K562 (cell line): Measurements from ENCODE around the gene HSPB8. TPM values are rescaled to one million over a fixed set of nuclear protein-coding genes. Genes with fewer than 3 reads are reported as not detected.

Experiments
- ATAC-seq: fragments of 200-7000 bp; cut with Tn5 transposase; 3 replicates; pipeline ENCODE4 v1.9.1; 2020; ENCODE audit warnings: moderate library complexity
- BruUV-seq: library from RNA; stranded (reverse); fragments of 400-500 nt; replicated peaks from 2 replicates; lab custom pipeline; 2021; lab: Mats Ljungman, UMichigan
- CTCF ChIA-PET: fragments of 300-600 bp; formaldehyde crosslinking; extraction: SDS; loops from one replicate; lab custom pipeline; 2021; ENCODE audit warnings: low intra/inter-chr PET ratio; lab: Yijun Ruan, JAX
- POLR2A ChIA-PET: fragments of 300-600, 350-650 bp; sonication (Branson Sonifier 250); formaldehyde crosslinking; extraction: SDS; loops from one replicate; lab custom pipeline; 2021; ENCODE audit warnings: antibody characterized with exemption, inconsistent platforms; lab: Yijun Ruan, JAX
- DNase-seq, 4 experiments: peaks; one replicate each; pipeline versions ENCODE4 v3.0.0 to v3.0.0-alpha.2; 2011 to 2018; ENCODE audit warnings: low spot score in 3 of 4, mixed read lengths in 3 of 4; ENCODE audit errors: extremely low read depth in 1 of 4
- FAIRE-seq: peaks from 2 replicates; lab custom pipeline; 2011; peaks lifted over from hg19 to GRCh38; lab: Jason Lieb, UNC
- H2AFZ ChIP-seq: 2 replicates; pipeline ENCODE4 v1.6.0; 2011; ENCODE audit warnings: low read depth, low read length, control low read depth, inconsistent platforms
- H3K27ac ChIP-seq: fragments of 200-600 bp; 3 replicates; pipeline ENCODE4 v1.8.0; 2011; ENCODE audit warnings: low read depth, mild to moderate bottlenecking, control low read depth, inconsistent platforms, low read length, moderate library complexity, mixed read lengths; ENCODE audit errors: extremely low read depth
- H3K27me3 ChIP-seq, 2 experiments: fragments of 300-600 bp in 1 of 2; 2 replicates in 1 of 2; 3 replicates in 1 of 2; pipeline versions ENCODE4 v1.6.0 to v1.8.0; 2011; ENCODE audit warnings: inconsistent platforms in 2 of 2, low read length in 2 of 2, mild to moderate bottlenecking in 1 of 2, mixed read lengths in 1 of 2, moderate library complexity in 1 of 2; ENCODE audit not compliant: control insufficient read depth in 2 of 2, insufficient read depth in 2 of 2
- H3K36me3 ChIP-seq: fragments of 300-600 bp; 3 replicates; pipeline ENCODE4 v1.8.0; 2011; ENCODE audit warnings: mild to moderate bottlenecking, low read length, inconsistent platforms; ENCODE audit not compliant: control insufficient read depth, insufficient read depth
- H3K4me1 ChIP-seq, 2 experiments: fragments of 200-600 bp in 1 of 2; replicated peaks in 1 of 2; 2 replicates in 1 of 2; 3 replicates in 1 of 2; pipeline versions ENCODE4 v1.5.1 to v1.8.0; 2011; ENCODE audit warnings: inconsistent platforms in 2 of 2, low read length in 2 of 2, mild to moderate bottlenecking in 1 of 2, mixed read lengths in 1 of 2, moderate library complexity in 1 of 2; ENCODE audit not compliant: control insufficient read depth in 2 of 2, insufficient read depth in 2 of 2
- H3K4me2 ChIP-seq: 2 replicates; pipeline ENCODE4 v1.6.1; 2011; ENCODE audit warnings: low read length, control low read depth, inconsistent platforms, mixed read lengths; ENCODE audit not compliant: insufficient read depth
- H3K4me3 ChIP-seq: fragments of 200-600 bp; sonication (generic), shearing (Covaris generic); 2 replicates; pipeline ENCODE4 v1.5.1; 2016; ENCODE audit warnings: control low read depth, inconsistent platforms
- H3K79me2 ChIP-seq: fragments of 200-600 bp; 3 replicates; pipeline ENCODE4 v1.8.0; 2011; ENCODE audit warnings: low read length, inconsistent platforms; ENCODE audit not compliant: control insufficient read depth, insufficient read depth
- H3K9ac ChIP-seq, 2 experiments: 2 replicates each; pipeline versions ENCODE4 v1.6.0 to v1.6.1; 2011; ENCODE audit warnings: low read depth in 2 of 2, low read length in 2 of 2, control low read depth in 1 of 2, inconsistent platforms in 1 of 2, mild to moderate bottlenecking in 1 of 2, mixed read lengths in 1 of 2; ENCODE audit not compliant: insufficient read depth in 1 of 2
- H3K9me1 ChIP-seq: one replicate; pipeline ENCODE4 v1.6.0; 2011; ENCODE audit warnings: inconsistent platforms, mild to moderate bottlenecking, low read length, moderate library complexity; ENCODE audit not compliant: control insufficient read depth, insufficient read depth
- H3K9me3 ChIP-seq: replicated peaks from 2 replicates; pipeline ENCODE4 v1.5.1; 2011; ENCODE audit warnings: low read depth, low read length, inconsistent platforms; ENCODE audit not compliant: control insufficient read depth, insufficient read depth
- H4K20me1 ChIP-seq: replicated peaks from 2 replicates; pipeline ENCODE4 v1.6.1; 2011; ENCODE audit warnings: low read length, inconsistent platforms, mixed read lengths; ENCODE audit not compliant: control insufficient read depth, insufficient read depth
- ATF1 ChIP-seq, 2 experiments: fragments of 450-650 bp in 1 of 2; IDR thresholded peaks; 2 replicates each; pipeline ENCODE4 v1.6.1; 2016; ENCODE audit warnings: missing compliant biosample characterization in 1 of 2, missing genetic modification characterization in 1 of 2
- GABPB2 ChIP-seq: fragments of 250-450 bp; sonication (Bioruptor Pico); conservative IDR thresholded peaks from 2 replicates; pipeline ENCODE4 v1.5.1; 2021; ENCODE audit warnings: mild to moderate bottlenecking
- HDAC8 ChIP-seq: fragments of 450-650 bp; IDR thresholded peaks from 2 replicates; pipeline ENCODE4 v1.6.1; 2016; ENCODE audit warnings: mild to moderate bottlenecking, missing genetic modification characterization, moderate library complexity, missing compliant biosample characterization
- L3MBTL2 ChIP-seq: fragments of 450-650 bp; IDR thresholded peaks from 2 replicates; pipeline ENCODE4 v1.6.1; 2016; ENCODE audit warnings: mild to moderate bottlenecking, moderate library complexity
- MAFF ChIP-seq: IDR thresholded peaks from 2 replicates; pipeline ENCODE4 v1.6.1; 2012; ENCODE audit warnings: low read length, improper control_type of control experiment
- MECOM ChIP-seq: fragments of 250-450 bp; sonication (Bioruptor Pico); IDR thresholded peaks from 2 replicates; pipeline ENCODE4 v1.8.0; 2022; ENCODE audit warnings: inconsistent platforms
- PCBP2 ChIP-seq: fragments of 200-400 bp; formaldehyde crosslinking; IDR thresholded peaks from 2 replicates; pipeline ENCODE4 v1.6.1; 2018; ENCODE audit warnings: low read length, low read depth, mild to moderate bottlenecking, moderate library complexity; ENCODE audit not compliant: poor library complexity, severe bottlenecking
- ZNF347 ChIP-seq: fragments of 450-650 bp; formaldehyde crosslinking; IDR thresholded peaks from 2 replicates; pipeline ENCODE4 v1.4.0; 2020; ENCODE audit warnings: low read depth, mild to moderate bottlenecking, moderate library complexity
- WGBS: fragments of 100-300 bp; shearing (Covaris generic); methylation state at CpG from one replicate; pipeline ENCODE4 v1.1.6; 2016; ENCODE audit warnings: low coverage, mixed read lengths; ENCODE audit not compliant: insufficient coverage; ENCODE audit errors: missing lambda C conversion rate; 5-methylcytosine and 5-hydroxymethylcytosine counted together
- in situ Hi-C: fragments of 300-500 bp; cut with MboI; formaldehyde crosslinking; loops from 4 replicates; pipeline ENCODE4 v1.15.0; 2018; ENCODE audit warnings: inconsistent platforms, mixed read lengths
- intact Hi-C: fragments of 100-400 bp; cut with micrococcal nuclease; formaldehyde crosslinking; loops from 2 replicates; pipeline ENCODE4 v1.14.2; 2022
- polyA plus RNA-seq, 8 experiments: library from polyadenylated mRNA; depleted of rRNA in 4 of 8; stranded (reverse) in 5 of 8; unstranded in 3 of 8; fragments of >200 nt; fragmentation: Nextera tagmentation in 2 of 8; fragmentation: Illumina TruSeq in 1 of 8; extraction: Ambion mirVana in 2 of 8; extraction: Trizol in 1 of 8; gene quantifications; 2 replicates each; pipeline versions ENCODE4 v1.2.1 to v1.2.3, GENCODE V29; 2011 to 2014; ENCODE audit warnings: inconsistent platforms in 1 of 8, missing spikeins in 1 of 8
- total RNA-seq, 7 experiments: library from RNA; depleted of rRNA in 6 of 7; stranded (reverse); fragments of >200 nt in 6 of 7; fragmentation: Illumina TruSeq in 2 of 7; extraction: Trizol in 2 of 7; gene quantifications; 2 replicates each; pipeline versions ENCODE4 v1.2.1 to v1.2.3, GENCODE V29; 2011 to 2021; ENCODE audit warnings: low replicate concordance in 1 of 7
- TF ChIP-seq, protein P1 (sequence below): fragments of 450-650 bp; formaldehyde crosslinking; IDR thresholded peaks from 2 replicates; pipeline ENCODE4 v1.4.0; 2020; ENCODE audit warnings: mild to moderate bottlenecking, moderate library complexity
- TF ChIP-seq, protein P2 (sequence below): fragments of 250-450 bp; sonication (Bioruptor Pico); IDR thresholded peaks from 2 replicates; pipeline ENCODE4 v1.9.0; 2021; ENCODE audit warnings: mild to moderate bottlenecking
- TF ChIP-seq, protein P3 (sequence below): sonication (generic); formaldehyde crosslinking; IDR thresholded peaks from 2 replicates; pipeline ENCODE4 v1.8.1; 2023; ENCODE audit warnings: mild to moderate bottlenecking, missing genetic modification reagents
- TF ChIP-seq, protein P4 (sequence below): fragments of 250-450 bp; sonication (Bioruptor Pico); IDR thresholded peaks from 2 replicates; pipeline ENCODE4 v1.6.1; 2021; ENCODE audit warnings: mild to moderate bottlenecking
- TF ChIP-seq, protein P5 (sequence below): sonication (generic); formaldehyde crosslinking; IDR thresholded peaks from 2 replicates; pipeline ENCODE4 v1.8.1; 2022; ENCODE audit warnings: missing genetic modification reagents
- TF ChIP-seq, protein P6 (sequence below): sonication (generic); formaldehyde crosslinking; IDR thresholded peaks from 2 replicates; pipeline ENCODE4 v1.8.1; 2023; ENCODE audit warnings: mild to moderate bottlenecking, missing genetic modification reagents

The HSPB8 gene
- total and polyA plus RNA-seq, 9 of the 15 experiments (the other 6 are each of a cell fraction or from before 2014, with no cell fraction given): 0.13 TPM; not detected in 8

DNA sequence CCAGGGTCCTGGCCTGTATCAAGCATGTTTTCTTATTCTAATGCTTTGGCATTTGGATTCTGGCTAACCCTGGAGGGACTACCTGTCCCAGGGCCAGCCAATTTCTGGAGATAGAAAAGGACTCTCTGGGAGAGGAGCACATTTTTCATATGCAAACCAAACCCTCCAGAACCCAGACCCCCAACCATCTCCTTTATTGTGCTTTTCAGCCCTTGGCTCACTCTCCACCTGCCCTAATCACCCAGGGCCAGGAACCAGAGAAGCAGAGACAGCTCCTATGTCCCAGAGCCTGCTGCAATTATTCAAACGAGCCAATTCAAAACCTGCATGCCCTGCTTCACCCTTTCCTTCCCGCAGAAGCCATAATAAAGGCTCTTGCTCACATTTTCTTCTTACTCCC lies 23.8 kb downstream of the HSPB8 start:
- in situ Hi-C loops: no loop called here
- no peak for DNase-seq
- TF ChIP-seq, protein P1, sequence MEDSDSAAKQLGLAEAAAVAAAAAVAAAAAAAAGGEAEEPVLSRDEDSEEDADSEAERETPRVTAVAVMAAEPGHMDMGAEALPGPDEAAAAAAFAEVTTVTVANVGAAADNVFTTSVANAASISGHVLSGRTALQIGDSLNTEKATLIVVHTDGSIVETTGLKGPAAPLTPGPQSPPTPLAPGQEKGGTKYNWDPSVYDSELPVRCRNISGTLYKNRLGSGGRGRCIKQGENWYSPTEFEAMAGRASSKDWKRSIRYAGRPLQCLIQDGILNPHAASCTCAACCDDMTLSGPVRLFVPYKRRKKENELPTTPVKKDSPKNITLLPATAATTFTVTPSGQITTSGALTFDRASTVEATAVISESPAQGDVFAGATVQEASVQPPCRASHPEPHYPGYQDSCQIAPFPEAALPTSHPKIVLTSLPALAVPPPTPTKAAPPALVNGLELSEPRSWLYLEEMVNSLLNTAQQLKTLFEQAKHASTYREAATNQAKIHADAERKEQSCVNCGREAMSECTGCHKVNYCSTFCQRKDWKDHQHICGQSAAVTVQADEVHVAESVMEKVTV: no peak
- TF ChIP-seq GABPB2: no peak
- no peak for TF ChIP-seq MAFF
- no peak for TF ChIP-seq ZNF347 (CRISPR knock-in tag)
- TF ChIP-seq, protein P2, sequence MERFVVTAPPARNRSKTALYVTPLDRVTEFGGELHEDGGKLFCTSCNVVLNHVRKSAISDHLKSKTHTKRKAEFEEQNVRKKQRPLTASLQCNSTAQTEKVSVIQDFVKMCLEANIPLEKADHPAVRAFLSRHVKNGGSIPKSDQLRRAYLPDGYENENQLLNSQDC (CRISPR knock-in tag): no peak
- TF ChIP-seq L3MBTL2: no peak
- TF ChIP-seq, protein P3, sequence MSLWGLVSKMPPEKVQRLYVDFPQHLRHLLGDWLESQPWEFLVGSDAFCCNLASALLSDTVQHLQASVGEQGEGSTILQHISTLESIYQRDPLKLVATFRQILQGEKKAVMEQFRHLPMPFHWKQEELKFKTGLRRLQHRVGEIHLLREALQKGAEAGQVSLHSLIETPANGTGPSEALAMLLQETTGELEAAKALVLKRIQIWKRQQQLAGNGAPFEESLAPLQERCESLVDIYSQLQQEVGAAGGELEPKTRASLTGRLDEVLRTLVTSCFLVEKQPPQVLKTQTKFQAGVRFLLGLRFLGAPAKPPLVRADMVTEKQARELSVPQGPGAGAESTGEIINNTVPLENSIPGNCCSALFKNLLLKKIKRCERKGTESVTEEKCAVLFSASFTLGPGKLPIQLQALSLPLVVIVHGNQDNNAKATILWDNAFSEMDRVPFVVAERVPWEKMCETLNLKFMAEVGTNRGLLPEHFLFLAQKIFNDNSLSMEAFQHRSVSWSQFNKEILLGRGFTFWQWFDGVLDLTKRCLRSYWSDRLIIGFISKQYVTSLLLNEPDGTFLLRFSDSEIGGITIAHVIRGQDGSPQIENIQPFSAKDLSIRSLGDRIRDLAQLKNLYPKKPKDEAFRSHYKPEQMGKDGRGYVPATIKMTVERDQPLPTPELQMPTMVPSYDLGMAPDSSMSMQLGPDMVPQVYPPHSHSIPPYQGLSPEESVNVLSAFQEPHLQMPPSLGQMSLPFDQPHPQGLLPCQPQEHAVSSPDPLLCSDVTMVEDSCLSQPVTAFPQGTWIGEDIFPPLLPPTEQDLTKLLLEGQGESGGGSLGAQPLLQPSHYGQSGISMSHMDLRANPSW (CRISPR knock-in tag): no peak
- TF ChIP-seq, protein P4, sequence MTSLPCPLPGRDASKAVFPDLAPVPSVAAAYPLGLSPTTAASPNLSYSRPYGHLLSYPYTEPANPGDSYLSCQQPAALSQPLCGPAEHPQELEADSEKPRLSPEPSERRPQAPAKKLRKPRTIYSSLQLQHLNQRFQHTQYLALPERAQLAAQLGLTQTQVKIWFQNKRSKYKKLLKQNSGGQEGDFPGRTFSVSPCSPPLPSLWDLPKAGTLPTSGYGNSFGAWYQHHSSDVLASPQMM: no peak
- no peak for TF ChIP-seq ATF1 (CRISPR knock-in tag; IDR thresholded peaks at IDR 0.05)
- TF ChIP-seq ATF1 (tag; IDR thresholded peaks at IDR 0.05): no peak
- TF ChIP-seq HDAC8: no peak
- TF ChIP-seq, protein P5, sequence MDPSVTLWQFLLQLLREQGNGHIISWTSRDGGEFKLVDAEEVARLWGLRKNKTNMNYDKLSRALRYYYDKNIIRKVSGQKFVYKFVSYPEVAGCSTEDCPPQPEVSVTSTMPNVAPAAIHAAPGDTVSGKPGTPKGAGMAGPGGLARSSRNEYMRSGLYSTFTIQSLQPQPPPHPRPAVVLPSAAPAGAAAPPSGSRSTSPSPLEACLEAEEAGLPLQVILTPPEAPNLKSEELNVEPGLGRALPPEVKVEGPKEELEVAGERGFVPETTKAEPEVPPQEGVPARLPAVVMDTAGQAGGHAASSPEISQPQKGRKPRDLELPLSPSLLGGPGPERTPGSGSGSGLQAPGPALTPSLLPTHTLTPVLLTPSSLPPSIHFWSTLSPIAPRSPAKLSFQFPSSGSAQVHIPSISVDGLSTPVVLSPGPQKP (CRISPR knock-in tag): no peak
- no peak for TF ChIP-seq PCBP2
- TF ChIP-seq, protein P6, sequence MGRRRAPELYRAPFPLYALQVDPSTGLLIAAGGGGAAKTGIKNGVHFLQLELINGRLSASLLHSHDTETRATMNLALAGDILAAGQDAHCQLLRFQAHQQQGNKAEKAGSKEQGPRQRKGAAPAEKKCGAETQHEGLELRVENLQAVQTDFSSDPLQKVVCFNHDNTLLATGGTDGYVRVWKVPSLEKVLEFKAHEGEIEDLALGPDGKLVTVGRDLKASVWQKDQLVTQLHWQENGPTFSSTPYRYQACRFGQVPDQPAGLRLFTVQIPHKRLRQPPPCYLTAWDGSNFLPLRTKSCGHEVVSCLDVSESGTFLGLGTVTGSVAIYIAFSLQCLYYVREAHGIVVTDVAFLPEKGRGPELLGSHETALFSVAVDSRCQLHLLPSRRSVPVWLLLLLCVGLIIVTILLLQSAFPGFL: no peak
- no peak for TF ChIP-seq MECOM (CRISPR knock-in tag)

More for the DNA sequence above, 23.8 kb downstream of the HSPB8 start:
- H3K9ac ChIP-seq: no peak overlapping the region
- H3K27me3 ChIP-seq: no peaks in the 10 kb centered on the region; a peak in 1 of 5 replicates
- no peak for ATAC-seq
- no peaks in the 10 kb centered on the region for H3K9me1 ChIP-seq
- H3K4me2 ChIP-seq: no peak overlapping the region
- no peaks in the 10 kb centered on the region for H3K79me2 ChIP-seq
- no peaks in the 10 kb centered on the region for H3K4me1 ChIP-seq
- no peak overlapping the region for H3K4me3 ChIP-seq
- intact Hi-C loops: no loop called here
- H3K9me3 ChIP-seq: no peaks in the 10 kb centered on the region
- no peak for FAIRE-seq
- H4K20me1 ChIP-seq: no peaks in the 10 kb centered on the region
- CTCF ChIA-PET: no interaction called here
- WGBS: 0% methylated on average over 2 of the region's 2 CpGs
- POLR2A ChIA-PET: no interaction called here
- no peaks in the 10 kb centered on the region for H3K36me3 ChIP-seq
- BruUV-seq: no TSS peak
- no peak overlapping the region for H3K27ac ChIP-seq
- H2AFZ ChIP-seq: no peak overlapping the region
